Measurements from ENCODE around the gene SPATA46.

SPATA46 gene

GRCh38 chr1:162351246-162351842, 25.3 kb downstream of the SPATA46 start:
- DNase-seq: no peak

GRCh38 chr1:162349635-162350330, 26.9 kb downstream of the SPATA46 start:
- no peak for DNase-seq

- DNase-seq: no peak
Measured at GRCh38 chr1:162347281-162347680, 29.4 kb downstream of the SPATA46 start.

- no peak for DNase-seq
Measured at GRCh38 chr1:162343470-162343869, 33.2 kb downstream of the SPATA46 start.

GRCh38 chr1:162342452-162342983, 34.1 kb downstream of the SPATA46 start:
- no peak for DNase-seq

- DNase-seq: no peak
Measured at GRCh38 chr1:162336621-162337285, 39.9 kb downstream of the SPATA46 start.

GRCh38 chr1:162335126-162335525, 41.5 kb downstream of the SPATA46 start:
- no peak for DNase-seq

GRCh38 chr1:162333991-162334390, 42.7 kb downstream of the SPATA46 start:
- no peak for DNase-seq

- no peak for DNase-seq
Measured at GRCh38 chr1:162329826-162330225, 46.8 kb downstream of the SPATA46 start.

- no peak for DNase-seq
Measured at GRCh38 chr1:162328512-162328911, 48.1 kb downstream of the SPATA46 start.

GRCh38 chr1:162327788-162328165, 48.9 kb downstream of the SPATA46 start:
- DNase-seq: no peak

- DNase-seq: no peak
Measured at GRCh38 chr1:162327144-162327787, 49.4 kb downstream of the SPATA46 start.

- DNase-seq: no peak
Measured at GRCh38 chr1:162326559-162326958, 50.1 kb downstream of the SPATA46 start.

GRCh38 chr1:162324396-162324795, 52.3 kb downstream of the SPATA46 start:
- no peak for DNase-seq
